Measurements from ENCODE around the gene SLC47A1. TPM values are rescaled to one million over a fixed set of nuclear protein-coding genes. Genes with fewer than 3 reads are reported as not detected.

The SLC47A1 gene
- total and polyA plus RNA-seq, 2 of the 8 experiments (the other 6 are each of a cell fraction or from before 2014, with no cell fraction given): 1.5 to 3.6 TPM

- 61% methylated on average over 19 of the region's 19 CpGs; no CpG with 5 or more reads in 1 of the 2 experiments for WGBS, 2 experiments (ENCODE audit: extremely low coverage in 1 of 2, insufficient coverage in 1 of 2, insufficient read length in 1 of 2, insufficient replicate concordance in 2 of 2, low coverage in 1 of 2, low lambda C conversion rate in 2 of 2, missing lambda C conversion rate in 1 of 2)
- Histone ChIP-seq H3K4me2 (ENCODE audit: insufficient read depth in 1 of 2, low read depth in 2 of 2, low read length in 2 of 2) (peak overlapping the region; percentile 58 to 84), H3K23ac (ENCODE audit: insufficient read length) (no peak overlapping the region)
- TF ChIP-seq KDM4A (IDR thresholded peaks at IDR 0.05; ENCODE audit: low read depth, low read length, severe bottlenecking) (no peak), RFX5 (IDR thresholded peaks at IDR 0.05; ENCODE audit: borderline replicate concordance, low read depth, low read length) (no peak), CEBPB (IDR thresholded peaks at IDR 0.05; ENCODE audit: low read depth, low read length) (no peak), CTBP2 (IDR thresholded peaks at IDR 0.05; ENCODE audit: borderline replicate concordance, insufficient read depth, insufficient read length, low read length) (no peak), POLR2AphosphoS5 (IDR thresholded peaks at IDR 0.05; ENCODE audit: low read depth, low read length) (no peak), EGR1 (IDR thresholded peaks at IDR 0.05; ENCODE audit: borderline replicate concordance, low read depth, low read length) (no peak), TCF12 (IDR thresholded peaks at IDR 0.05; ENCODE audit: low read depth, low read length) (no peak), CBX8 (IDR thresholded peaks at IDR 0.05; ENCODE audit: borderline replicate concordance, low read depth, low read length) (no peak), RNF2 (IDR thresholded peaks at IDR 0.05; ENCODE audit: borderline replicate concordance, low read depth, low read length, missing control alignments, poor library complexity, severe bottlenecking) (no peak), CREB1 (IDR thresholded peaks at IDR 0.05) (no peak), BRCA1 (IDR thresholded peaks at IDR 0.05; ENCODE audit: low read depth, low read length) (no peak)
- TF ChIP-seq, protein P1, sequence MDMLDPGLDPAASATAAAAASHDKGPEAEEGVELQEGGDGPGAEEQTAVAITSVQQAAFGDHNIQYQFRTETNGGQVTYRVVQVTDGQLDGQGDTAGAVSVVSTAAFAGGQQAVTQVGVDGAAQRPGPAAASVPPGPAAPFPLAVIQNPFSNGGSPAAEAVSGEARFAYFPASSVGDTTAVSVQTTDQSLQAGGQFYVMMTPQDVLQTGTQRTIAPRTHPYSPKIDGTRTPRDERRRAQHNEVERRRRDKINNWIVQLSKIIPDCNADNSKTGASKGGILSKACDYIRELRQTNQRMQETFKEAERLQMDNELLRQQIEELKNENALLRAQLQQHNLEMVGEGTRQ (IDR thresholded peaks at IDR 0.05; ENCODE audit: low read length): no peak
Measured at GRCh38 chr17:19534562-19535149, 1.0 kb downstream of the SLC47A1 start.

More at GRCh38 chr17:19534562-19535149, 1.0 kb downstream of the SLC47A1 start:
- peaks cover 16 to 37% (median 32%) of the 10 kb centered on the region in 4 experiments for H3K27me3 ChIP-seq (replicated peaks in 1 of 4; ENCODE audit: control insufficient read depth in 3 of 4, extremely low read depth in 1 of 4, insufficient read depth in 3 of 4, low read length in 3 of 4)
- no peak overlapping the region for H3K56ac ChIP-seq (replicated peaks; ENCODE audit: insufficient read length, low read depth, low read length)
- no peak overlapping the region for H3K18ac ChIP-seq (ENCODE audit: extremely low read depth, low read length)
- H3K4ac ChIP-seq (replicated peaks; ENCODE audit: insufficient read length, low read depth, low read length): no peak overlapping the region
- no peaks in the 10 kb centered on the region for H3K79me1 ChIP-seq (ENCODE audit: low read depth, low read length)
- no peak overlapping the region for H2BK12ac ChIP-seq (ENCODE audit: low read depth, low read length)
- H3K4me3 ChIP-seq (ENCODE audit: extremely low read depth in 1 of 4, insufficient read depth in 2 of 4, low read depth in 3 of 4, low read length in 4 of 4): peak overlapping the region; percentile 45 to 77 (median 47); a peak in 6 of 8 replicates
- CTCF ChIA-PET (ENCODE audit: partially characterized antibody): interaction anchor here (0.7 to 2.6 kb wide), 14 partner anchors 21 to 278 kb away, joined by 3 to 8 read pairs (median 4); partner anchors contain the start of genes ALDH3A2 and B9D1
- peaks cover 9% of the 10 kb centered on the region; the same call in 1 of the 2 replicates for H3K23me2 ChIP-seq (ENCODE audit: low read depth, low read length)
- no peak overlapping the region for H2AK5ac ChIP-seq (ENCODE audit: low read depth, low read length)
- no peaks in the 10 kb centered on the region; a peak in 1 of 8 replicates for H3K36me3 ChIP-seq (ENCODE audit: control insufficient read depth in 2 of 4, insufficient read depth in 4 of 4, low read length in 3 of 4)
- no peak overlapping the region for H2AFZ ChIP-seq (ENCODE audit: low read length)
- H2BK15ac ChIP-seq (ENCODE audit: low read length): 0 out of 2 replicates have a peak overlapping the region, but pooled peaks have one; percentile 61
- H4K8ac ChIP-seq (ENCODE audit: extremely low read depth, insufficient read depth, low read length): no peak overlapping the region
- no peak overlapping the region for H4K91ac ChIP-seq (replicated peaks; ENCODE audit: insufficient read length, low read length)
- H2BK5ac ChIP-seq (ENCODE audit: low read depth, low read length): no peak overlapping the region
- H3K14ac ChIP-seq (ENCODE audit: insufficient read length): no peak overlapping the region
- FAIRE-seq (no peak), DNase-seq (ENCODE audit: low read depth in 1 of 2, low spot score in 2 of 2) (no peak)
- H3K4me1 ChIP-seq (replicated peaks in 1 of 4; ENCODE audit: control insufficient read depth in 3 of 4, insufficient read depth in 4 of 4, low read length in 3 of 4): peaks cover 3 to 15% (median 7%) of the 10 kb centered on the region in 4 experiments
- H4K5ac ChIP-seq (ENCODE audit: insufficient read length, low read depth, low read length): no peak overlapping the region
- no peaks in the 10 kb centered on the region for H3K9me3 ChIP-seq (ENCODE audit: insufficient read depth in 2 of 2, low read depth in 1 of 2, low read length in 1 of 2)
- no peak overlapping the region for H3K9ac ChIP-seq (replicated peaks in 1 of 4; ENCODE audit: extremely low read depth in 1 of 4, low read depth in 3 of 4, low read length in 3 of 4)
- H2BK20ac ChIP-seq (ENCODE audit: low read length): no peak overlapping the region
- H3K27ac ChIP-seq (ENCODE audit: low read depth, low read length): no peak overlapping the region
- peaks cover 0 to 2% of the 10 kb centered on the region in 2 experiments for H4K20me1 ChIP-seq (replicated peaks in 1 of 2; ENCODE audit: control insufficient read depth in 1 of 2, insufficient read depth in 2 of 2, low read length in 2 of 2)
- POLR2A ChIA-PET (ENCODE audit: partially characterized antibody): interaction anchor here (1.1 to 1.6 kb wide), 3 partner anchors 12 to 114 kb away, joined by 3 to 4 read pairs (median 3); partner anchors contain the start of gene ALDH3A2
- no peaks in the 10 kb centered on the region for H3K79me2 ChIP-seq (ENCODE audit: control insufficient read depth in 1 of 2, insufficient read depth in 2 of 2, low read length in 2 of 2)
- H2BK120ac ChIP-seq (replicated peaks; ENCODE audit: low read depth, low read length): no peak overlapping the region

Data from H1 (cell line).